H1 (cell line): ENCODE data around the gene UBE2O. TPM values are rescaled to one million over a fixed set of nuclear protein-coding genes. Genes with fewer than 3 reads are reported as not detected.
A peak's percentile ranks its signal among the peaks of the same experiment; 100 is the strongest.

ENCODE experiments used
- CTCF ChIA-PET: fragments of 300-600 bp; sonication (Branson Sonifier 250); formaldehyde crosslinking; loops from one replicate; lab custom pipeline; 2021; ENCODE audit not compliant: partially characterized antibody; lab: Charles Lee
- POLR2A ChIA-PET: fragments of 300-600 bp; sonication (Branson Sonifier 250); formaldehyde crosslinking; loops from one replicate; lab custom pipeline; 2021; ENCODE audit warnings: inconsistent platforms; ENCODE audit not compliant: partially characterized antibody; lab: Charles Lee
- DNase-seq, 2 experiments: peaks; one replicate each; pipeline versions ENCODE4 v3.0.0 to v3.0.0-alpha.2; 2010 to 2022; ENCODE audit warnings: low spot score in 2 of 2, low read depth in 1 of 2, mixed read lengths in 1 of 2
- FAIRE-seq: peaks from 2 replicates; lab custom pipeline; 2011; peaks lifted over from hg19 to GRCh38; lab: Jason Lieb, UNC
- H2AFZ ChIP-seq: 2 replicates; pipeline ENCODE4 v1.8.1; 2012; ENCODE audit warnings: low read length, inconsistent platforms
- H2AK5ac ChIP-seq: 2 replicates; pipeline ENCODE4 v1.6.1; 2013; ENCODE audit warnings: low read depth, low read length
- H2BK120ac ChIP-seq: replicated peaks from 2 replicates; pipeline ENCODE3; 2013; ENCODE audit warnings: low read depth, low read length, inconsistent platforms
- H2BK12ac ChIP-seq: 2 replicates; pipeline ENCODE4 v1.6.1; 2013; ENCODE audit warnings: low read depth, low read length
- H2BK15ac ChIP-seq: 2 replicates; pipeline ENCODE4 v1.6.1; 2013; ENCODE audit warnings: low read length
- H2BK20ac ChIP-seq: 2 replicates; pipeline ENCODE4 v1.6.1; 2013; ENCODE audit warnings: low read length
- H2BK5ac ChIP-seq: 2 replicates; pipeline ENCODE4 v1.6.1; 2013; ENCODE audit warnings: low read depth, low read length
- H3K14ac ChIP-seq: 2 replicates; pipeline ENCODE4 v1.6.1; 2013; ENCODE audit warnings: inconsistent platforms; ENCODE audit not compliant: insufficient read length
- H3K18ac ChIP-seq: 2 replicates; pipeline ENCODE4 v1.6.1; 2013; ENCODE audit warnings: low read length; ENCODE audit errors: extremely low read depth
- H3K23ac ChIP-seq: 2 replicates; pipeline ENCODE4 v1.6.1; 2013; ENCODE audit warnings: inconsistent platforms; ENCODE audit not compliant: insufficient read length
- H3K23me2 ChIP-seq: 2 replicates; pipeline ENCODE4 v1.6.1; 2013; ENCODE audit warnings: low read depth, low read length
- H3K27ac ChIP-seq: 2 replicates; pipeline ENCODE4 v1.6.1; 2011; ENCODE audit warnings: low read depth, low read length, inconsistent platforms
- H3K27me3 ChIP-seq, 4 experiments: replicated peaks in 1 of 4; 1 replicate in 1 of 4; 2 replicates in 3 of 4; pipeline versions ENCODE4 v1.6.1 to v1.8.1; 2011 to 2013; ENCODE audit warnings: low read length in 3 of 4, mild to moderate bottlenecking in 3 of 4, inconsistent platforms in 2 of 4, mixed read lengths in 2 of 4, moderate library complexity in 1 of 4; ENCODE audit not compliant: control insufficient read depth in 3 of 4, insufficient read depth in 3 of 4; ENCODE audit errors: extremely low read depth in 1 of 4
- H3K36me3 ChIP-seq, 4 experiments: 2 replicates each; pipeline versions ENCODE4 v1.6.1 to v1.8.1; 2011 to 2013; ENCODE audit warnings: mild to moderate bottlenecking in 4 of 4, low read length in 3 of 4, moderate library complexity in 2 of 4, control low read depth in 1 of 4, inconsistent platforms in 1 of 4; ENCODE audit not compliant: insufficient read depth in 4 of 4, control insufficient read depth in 2 of 4
- H3K4ac ChIP-seq: replicated peaks from 2 replicates; pipeline ENCODE3; 2013; ENCODE audit warnings: low read length, low read depth, mixed read lengths, inconsistent platforms; ENCODE audit not compliant: insufficient read length
- H3K4me1 ChIP-seq, 4 experiments: replicated peaks in 1 of 4; 1 replicate in 1 of 4; 2 replicates in 3 of 4; pipeline versions ENCODE4 v1.6.1 to v1.8.1; 2011 to 2013; ENCODE audit warnings: low read length in 3 of 4, inconsistent platforms in 2 of 4, mixed read lengths in 1 of 4; ENCODE audit not compliant: insufficient read depth in 4 of 4, control insufficient read depth in 3 of 4
- H3K4me2 ChIP-seq, 2 experiments: 2 replicates each; pipeline versions ENCODE4 v1.6.1 to v1.8.1; 2011 to 2013; ENCODE audit warnings: low read depth in 2 of 2, low read length in 2 of 2, control low read depth in 1 of 2, inconsistent platforms in 1 of 2, mild to moderate bottlenecking in 1 of 2; ENCODE audit not compliant: insufficient read depth in 1 of 2
- H3K4me3 ChIP-seq, 4 experiments: fragments of 200-600, 300-600 bp in 1 of 4; sonication (generic), shearing (Covaris generic), sonication (Bioruptor Twin) in 1 of 4; 2 replicates each; pipeline versions ENCODE4 v1.5.1 to v1.8.1; 2011 to 2016; ENCODE audit warnings: low read length in 4 of 4, low read depth in 3 of 4, control low read depth in 2 of 4, inconsistent platforms in 2 of 4, mild to moderate bottlenecking in 2 of 4, mixed read lengths in 1 of 4, moderate library complexity in 1 of 4; ENCODE audit not compliant: insufficient read depth in 2 of 4; ENCODE audit errors: extremely low read depth in 1 of 4
- H3K56ac ChIP-seq: replicated peaks from 2 replicates; pipeline ENCODE3; 2013; ENCODE audit warnings: low read depth, mild to moderate bottlenecking, mixed read lengths, low read length, inconsistent platforms; ENCODE audit not compliant: insufficient read length
- H3K79me1 ChIP-seq: 2 replicates; pipeline ENCODE4 v1.6.1; 2013; ENCODE audit warnings: low read depth, low read length, control low read depth
- H3K79me2 ChIP-seq, 2 experiments: 2 replicates each; pipeline versions ENCODE4 v1.6.1 to v1.8.1; 2012 to 2013; ENCODE audit warnings: low read length in 2 of 2, mild to moderate bottlenecking in 2 of 2, inconsistent platforms in 1 of 2; ENCODE audit not compliant: insufficient read depth in 2 of 2, control insufficient read depth in 1 of 2
- H3K9ac ChIP-seq, 4 experiments: replicated peaks in 1 of 4; 1 replicate in 1 of 4; 2 replicates in 3 of 4; pipeline versions ENCODE4 v1.6.1 to v1.8.1; 2011 to 2013; ENCODE audit warnings: low read depth in 3 of 4, low read length in 3 of 4, control low read depth in 2 of 4, mild to moderate bottlenecking in 2 of 4, moderate library complexity in 2 of 4, inconsistent platforms in 1 of 4; ENCODE audit errors: extremely low read depth in 1 of 4
- H3K9me3 ChIP-seq, 2 experiments: 2 replicates each; pipeline versions ENCODE4 v1.6.1 to v1.8.1; 2012 to 2013; ENCODE audit warnings: mild to moderate bottlenecking in 2 of 2, moderate library complexity in 2 of 2, control low read depth in 1 of 2, inconsistent platforms in 1 of 2, low read depth in 1 of 2, low read length in 1 of 2, mixed read lengths in 1 of 2; ENCODE audit not compliant: insufficient read depth in 2 of 2
- H4K20me1 ChIP-seq, 2 experiments: replicated peaks in 1 of 2; 2 replicates each; pipeline versions ENCODE3 to v1.8.1; 2011 to 2013; ENCODE audit warnings: inconsistent platforms in 2 of 2, low read length in 2 of 2, mild to moderate bottlenecking in 1 of 2; ENCODE audit not compliant: insufficient read depth in 2 of 2, control insufficient read depth in 1 of 2
- H4K5ac ChIP-seq: 2 replicates; pipeline ENCODE4 v1.6.1; 2013; ENCODE audit warnings: low read length, low read depth, mixed read lengths, inconsistent platforms; ENCODE audit not compliant: insufficient read length
- H4K8ac ChIP-seq: 2 replicates; pipeline ENCODE4 v1.8.0; 2013; ENCODE audit warnings: mild to moderate bottlenecking, moderate library complexity, low read length, inconsistent platforms; ENCODE audit not compliant: insufficient read depth; ENCODE audit errors: extremely low read depth
- H4K91ac ChIP-seq: replicated peaks from 2 replicates; pipeline ENCODE3; 2013; ENCODE audit warnings: low read length, mixed read lengths, inconsistent platforms; ENCODE audit not compliant: insufficient read length
- EZH2 ChIP-seq: fragments of 200-600 bp; sonication (generic); IDR thresholded peaks from 2 replicates; pipeline ENCODE4 v1.7.1; 2012; ENCODE audit warnings: low read depth, mild to moderate bottlenecking, moderate library complexity, low read length, inconsistent platforms; ENCODE audit not compliant: severe bottlenecking
- HDAC2 ChIP-seq, 2 experiments: fragments of 300-600 bp in 1 of 2; sonication (generic) in 1 of 2; IDR thresholded peaks; 2 replicates each; pipeline ENCODE4 v1.6.1; 2011 to 2012; ENCODE audit warnings: low read depth in 2 of 2, low read length in 2 of 2, mild to moderate bottlenecking in 2 of 2, moderate library complexity in 2 of 2, borderline replicate concordance in 1 of 2, inconsistent platforms in 1 of 2
- KDM5A ChIP-seq: fragments of 200-600 bp; IDR thresholded peaks from 2 replicates; pipeline ENCODE4 v1.7.1; 2012; ENCODE audit warnings: mild to moderate bottlenecking, low read length, inconsistent platforms, mixed read lengths
- NANOG ChIP-seq: IDR thresholded peaks from 2 replicates; pipeline ENCODE4 v1.6.1; 2011; ENCODE audit warnings: low read length, low read depth, mild to moderate bottlenecking, inconsistent platforms; ENCODE audit not compliant: insufficient read depth, poor library complexity, severe bottlenecking
- RFX5 ChIP-seq: IDR thresholded peaks from 2 replicates; pipeline ENCODE4 v1.6.1; 2011; ENCODE audit warnings: low read depth, low read length, improper control_type of control experiment, borderline replicate concordance
- RXRA ChIP-seq: IDR thresholded peaks from 2 replicates; pipeline ENCODE4 v1.6.1; 2011; ENCODE audit warnings: low read depth, mild to moderate bottlenecking, low read length, moderate library complexity; ENCODE audit not compliant: insufficient read depth
- TAF7 ChIP-seq: optimal IDR thresholded peaks from 2 replicates; pipeline ENCODE3; 2011; ENCODE audit warnings: low read depth, mild to moderate bottlenecking, inconsistent platforms, low read length, moderate library complexity, borderline replicate concordance
- WGBS, 2 experiments: shearing (Covaris generic) in 1 of 2; methylation state at CpG; one replicate each; pipeline versions ENCODE4 v1.1.6 to v1.1.7; 2013 to 2015; ENCODE audit warnings: low lambda C conversion rate in 2 of 2, mixed read lengths in 2 of 2, inconsistent platforms in 1 of 2, low coverage in 1 of 2, missing lambda C conversion rate in 1 of 2; ENCODE audit not compliant: insufficient replicate concordance in 2 of 2, insufficient coverage in 1 of 2, insufficient read length in 1 of 2; ENCODE audit errors: extremely low coverage in 1 of 2, missing lambda C conversion rate in 1 of 2; 5-methylcytosine and 5-hydroxymethylcytosine counted together
- polyA plus RNA-seq, 7 experiments: library from polyadenylated mRNA; depleted of rRNA in 3 of 7; stranded (reverse) in 5 of 7; unstranded in 2 of 7; fragments of >200 nt in 5 of 7; fragments of 200-250 nt in 2 of 7; gene quantifications; 1 replicate in 5 of 7; 2 replicates in 1 of 7; 4 replicates in 1 of 7; pipeline versions ENCODE4 v1.2.1 to v1.2.3, GENCODE V29; 2011 to 2013; ENCODE audit warnings: missing spikeins in 2 of 7, mixed read lengths in 2 of 7
- total RNA-seq: library from RNA; stranded (reverse); fragmentation: NEBNext Ultra II Directional; extraction: Animal tissue kit (Norgen Biotek cat#: 25700); gene quantifications from 2 replicates; pipeline ENCODE4 v1.2.1, GENCODE V29; 2021
- TF ChIP-seq, protein P1 (sequence below): IDR thresholded peaks from 2 replicates; pipeline ENCODE4 v1.6.1; 2012; ENCODE audit warnings: inconsistent platforms
- TF ChIP-seq, protein P2 (sequence below): IDR thresholded peaks from 2 replicates; pipeline ENCODE4 v1.6.1; 2012; ENCODE audit warnings: inconsistent platforms

Gene UBE2O
- total and polyA plus RNA-seq, 2 of the 8 experiments (the other 6 are each of a cell fraction or from before 2014, with no cell fraction given): 24.4 to 63.0 TPM

DNA sequence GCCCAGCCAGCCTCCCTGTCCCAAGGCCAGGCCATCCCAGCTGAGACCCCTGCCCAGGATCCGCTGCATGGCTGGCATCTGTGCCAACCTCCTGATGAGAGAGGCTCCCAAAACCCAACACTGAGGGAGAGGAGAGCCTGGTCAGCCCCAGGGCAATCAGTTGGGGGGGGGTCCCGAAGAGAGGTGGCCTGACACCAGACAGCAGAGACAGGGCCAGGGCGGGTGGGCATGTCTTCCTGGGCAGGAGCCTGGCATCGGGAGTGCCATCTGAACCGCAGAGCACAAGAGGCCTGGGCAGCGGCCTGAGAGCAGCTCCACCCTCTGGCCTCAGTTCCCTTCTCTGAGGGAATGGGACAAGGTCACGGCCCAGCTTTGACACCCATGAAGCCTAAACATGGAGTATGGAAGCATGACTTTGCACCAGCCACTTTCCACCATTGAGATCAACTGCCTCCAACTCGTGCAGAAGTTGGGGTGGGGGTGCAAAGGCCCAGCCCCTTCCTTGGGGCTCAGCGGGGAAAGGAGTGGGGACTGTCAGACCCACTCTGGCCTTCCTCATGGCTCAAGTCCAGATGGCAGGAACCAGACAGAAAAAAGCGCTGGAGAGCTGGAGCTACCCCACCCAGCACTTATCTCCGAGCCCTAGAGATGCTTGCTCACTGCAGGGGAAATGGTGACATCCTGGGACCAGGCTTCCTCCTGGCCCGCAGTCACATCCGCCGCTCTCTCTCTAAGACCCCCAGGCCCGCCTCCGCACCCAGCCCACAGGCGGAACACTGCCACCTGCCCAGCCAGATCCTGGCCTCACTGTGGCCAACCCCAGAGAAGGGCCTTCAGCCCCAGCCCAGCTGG is 38.5 kb upstream of the UBE2O start:
- CTCF ChIA-PET: interaction anchor here (0.6 to 20.2 kb wide), 10 partner anchors 14 to 192 kb away, joined by 3 to 446 read pairs (median 8); partner anchors contain the start of gene AANAT
- no peak for FAIRE-seq
- TF ChIP-seq TAF7 (no peak), KDM5A (no peak), RXRA (no peak), RFX5 (no peak), NANOG (no peak), EZH2 (no peak), HDAC2 (IDR thresholded peaks at IDR 0.05; ENCODE audit: borderline replicate concordance in 1 of 2, low read depth in 2 of 2, low read length in 2 of 2) (no peak)
- TF ChIP-seq, protein P1, sequence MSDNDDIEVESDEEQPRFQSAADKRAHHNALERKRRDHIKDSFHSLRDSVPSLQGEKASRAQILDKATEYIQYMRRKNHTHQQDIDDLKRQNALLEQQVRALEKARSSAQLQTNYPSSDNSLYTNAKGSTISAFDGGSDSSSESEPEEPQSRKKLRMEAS: no peak
- TF ChIP-seq, protein P2, sequence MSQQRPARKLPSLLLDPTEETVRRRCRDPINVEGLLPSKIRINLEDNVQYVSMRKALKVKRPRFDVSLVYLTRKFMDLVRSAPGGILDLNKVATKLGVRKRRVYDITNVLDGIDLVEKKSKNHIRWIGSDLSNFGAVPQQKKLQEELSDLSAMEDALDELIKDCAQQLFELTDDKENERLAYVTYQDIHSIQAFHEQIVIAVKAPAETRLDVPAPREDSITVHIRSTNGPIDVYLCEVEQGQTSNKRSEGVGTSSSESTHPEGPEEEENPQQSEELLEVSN: no peak

More for the DNA sequence above, 38.5 kb upstream of the UBE2O start:
- Histone ChIP-seq H3K4me3 (no peak overlapping the region), H3K79me2 (no peaks in the 10 kb centered on the region), H3K14ac (no peak overlapping the region), H4K20me1 (peaks cover 6 to 15% of the 10 kb centered on the region in 2 experiments), H3K79me1 (peaks cover 3% of the 10 kb centered on the region; the same call in 1 of the 2 replicates), H4K5ac (no peak overlapping the region), H3K9ac (no peak overlapping the region), H3K23ac (no peak overlapping the region), H3K4me1 (peaks cover 5 to 17% (median 10%) of the 10 kb centered on the region in 4 experiments), H3K23me2 (no peaks in the 10 kb centered on the region), H3K9me3 (no peaks in the 10 kb centered on the region), H2BK120ac (no peak overlapping the region), H2AFZ (no peak overlapping the region), H3K36me3 (no peaks in the 10 kb centered on the region), H3K4me2 (no peak overlapping the region), H3K18ac (no peak overlapping the region), H4K8ac (peak overlapping the region; percentile 87; the same call in 1 of the 2 replicates), H2AK5ac (no peak overlapping the region), H2BK12ac (no peak overlapping the region), H3K27me3 (no peaks in the 10 kb centered on the region), H3K27ac (no peak overlapping the region; the same call in 1 of the 2 replicates), H2BK5ac (no peak overlapping the region), H4K91ac (no peak overlapping the region), H2BK15ac (no peak overlapping the region), H3K56ac (no peak overlapping the region), H2BK20ac (no peak overlapping the region), H3K4ac (no peak overlapping the region)
- DNase-seq: peak in 1 of 2 experiments; percentile 41
- POLR2A ChIA-PET: interaction anchor here (0.8 to 1.4 kb wide), 3 partner anchors 13 to 66 kb away, joined by 3 to 4 read pairs (median 3); no protein-coding TSS in a partner anchor
- 91% methylated on average over 13 of the region's 17 CpGs; no CpG with 5 or more reads in 1 of the 2 experiments for WGBS, 2 experiments
